Parathyroid adenoma (tissue), 2 donors: ENCODE data around the gene VRTN.

Source experiments
- H2AFZ ChIP-seq: fragments of 300-600 bp; sonication (generic); one replicate; pipeline ENCODE4 v1.7.0; 2017; ENCODE audit warnings: antibody characterized with exemption, mild to moderate bottlenecking
- H3K27ac ChIP-seq: fragments of 300-600 bp; sonication (generic); one replicate; pipeline ENCODE4 v1.7.0; 2017
- H3K27me3 ChIP-seq: fragments of 300-600 bp; sonication (generic); one replicate; pipeline ENCODE4 v1.7.0; 2017; ENCODE audit warnings: low read length; ENCODE audit not compliant: control insufficient read depth, insufficient read depth
- H3K36me3 ChIP-seq: fragments of 300-600 bp; sonication (generic); one replicate; pipeline ENCODE4 v1.7.0; 2017; ENCODE audit warnings: low read length; ENCODE audit not compliant: control insufficient read depth, insufficient read depth
- H3K4me1 ChIP-seq: fragments of 300-600 bp; sonication (generic); one replicate; pipeline ENCODE4 v1.7.0; 2017; ENCODE audit warnings: control low read depth
- H3K4me2 ChIP-seq: fragments of 300-600 bp; sonication (generic); one replicate; pipeline ENCODE4 v1.7.0; 2017; ENCODE audit warnings: low read length
- H3K4me3 ChIP-seq: fragments of 300-600 bp; sonication (generic); one replicate; pipeline ENCODE4 v1.7.0; 2017; ENCODE audit warnings: low read depth, low read length
- H3K79me2 ChIP-seq: fragments of 300-600 bp; sonication (generic); one replicate; pipeline ENCODE4 v1.7.0; 2017; ENCODE audit warnings: control low read depth
- H3K9ac ChIP-seq: fragments of 300-600 bp; sonication (generic); one replicate; pipeline ENCODE4 v1.7.0; 2017; ENCODE audit warnings: mild to moderate bottlenecking
- H3K9me3 ChIP-seq: fragments of 300-600 bp; sonication (generic); one replicate; pipeline ENCODE4 v1.7.0; 2017; ENCODE audit warnings: low read length; ENCODE audit not compliant: control insufficient read depth
- CTCF ChIP-seq: fragments of 300-600 bp; sonication (generic); IDR thresholded peaks from one replicate; pipeline ENCODE4 v1.7.0; 2017; ENCODE audit warnings: antibody characterized with exemption, mild to moderate bottlenecking
- donor health status: primary hyperparathyroidism.

VRTN gene

GRCh38 chr14:74302634-74303569 is 45.4 kb upstream of the VRTN start, which contains the start of gene ABCD4:
TSS of gene ABCD4 (minus strand) at chr14:74302934. CDS start at chr14:74302912, 22 bp downstream.
- H3K79me2 ChIP-seq = no peaks in the 10 kb centered on the region
- peak; percentile 52 for TF ChIP-seq CTCF
- peak within 1 kb of the TSS; percentile 82 for H2AFZ ChIP-seq
- peak within 1 kb of the TSS; percentile 88 for H3K4me2 ChIP-seq
- no peak within 1 kb of the TSS for H3K9ac ChIP-seq
- H3K9me3 ChIP-seq = no peaks in the 10 kb centered on the region
- H3K4me3 ChIP-seq = peak within 1 kb of the TSS; percentile 82
- H3K36me3 ChIP-seq = no peaks in the 10 kb centered on the region
- no peaks in the 10 kb centered on the region for H3K27me3 ChIP-seq
- H3K27ac ChIP-seq = peak within 1 kb of the TSS; percentile 47
- peaks cover 2% of the 10 kb centered on the region for H3K4me1 ChIP-seq

GRCh38 chr14:74308695-74309094 is 39.6 kb upstream of the VRTN start:
- Histone ChIP-seq H3K4me3 (no peak overlapping the region), H3K4me1 (no peaks in the 10 kb centered on the region), H3K9me3 (no peaks in the 10 kb centered on the region), H3K27me3 (no peaks in the 10 kb centered on the region), H3K27ac (no peak overlapping the region), H3K9ac (no peak overlapping the region), H2AFZ (no peak overlapping the region), H3K79me2 (no peaks in the 10 kb centered on the region), H3K4me2 (no peak overlapping the region), H3K36me3 (no peaks in the 10 kb centered on the region)
- TF ChIP-seq CTCF = no peak

GRCh38 chr14:74309125-74310022 is 38.9 kb upstream of the VRTN start:
- Histone ChIP-seq H2AFZ (no peak overlapping the region), H3K9ac (no peak overlapping the region), H3K9me3 (no peaks in the 10 kb centered on the region), H3K4me2 (no peak overlapping the region), H3K4me1 (no peaks in the 10 kb centered on the region), H3K36me3 (no peaks in the 10 kb centered on the region), H3K4me3 (no peak overlapping the region), H3K27me3 (no peaks in the 10 kb centered on the region), H3K79me2 (no peaks in the 10 kb centered on the region), H3K27ac (no peak overlapping the region)
- no peak for TF ChIP-seq CTCF

GRCh38 chr14:74312161-74312560 is 36.1 kb upstream of the VRTN start:
- H3K4me1 ChIP-seq = no peaks in the 10 kb centered on the region
- H3K27ac ChIP-seq = no peak overlapping the region
- H3K27me3 ChIP-seq = no peaks in the 10 kb centered on the region
- TF ChIP-seq CTCF = no peak
- H3K36me3 ChIP-seq = no peaks in the 10 kb centered on the region
- no peak overlapping the region for H3K9ac ChIP-seq
- no peaks in the 10 kb centered on the region for H3K9me3 ChIP-seq
- no peak overlapping the region for H3K4me3 ChIP-seq
- H3K79me2 ChIP-seq = no peaks in the 10 kb centered on the region
- H2AFZ ChIP-seq = no peak overlapping the region
- no peak overlapping the region for H3K4me2 ChIP-seq
